ENCODE measurements around the gene PI4KA. TPM values are rescaled to one million over a fixed set of nuclear protein-coding genes. Genes with fewer than 3 reads are reported as not detected.

PI4KA gene
- total RNA-seq, 1 experiment from 2014 or later: 13.0 TPM

DNA sequence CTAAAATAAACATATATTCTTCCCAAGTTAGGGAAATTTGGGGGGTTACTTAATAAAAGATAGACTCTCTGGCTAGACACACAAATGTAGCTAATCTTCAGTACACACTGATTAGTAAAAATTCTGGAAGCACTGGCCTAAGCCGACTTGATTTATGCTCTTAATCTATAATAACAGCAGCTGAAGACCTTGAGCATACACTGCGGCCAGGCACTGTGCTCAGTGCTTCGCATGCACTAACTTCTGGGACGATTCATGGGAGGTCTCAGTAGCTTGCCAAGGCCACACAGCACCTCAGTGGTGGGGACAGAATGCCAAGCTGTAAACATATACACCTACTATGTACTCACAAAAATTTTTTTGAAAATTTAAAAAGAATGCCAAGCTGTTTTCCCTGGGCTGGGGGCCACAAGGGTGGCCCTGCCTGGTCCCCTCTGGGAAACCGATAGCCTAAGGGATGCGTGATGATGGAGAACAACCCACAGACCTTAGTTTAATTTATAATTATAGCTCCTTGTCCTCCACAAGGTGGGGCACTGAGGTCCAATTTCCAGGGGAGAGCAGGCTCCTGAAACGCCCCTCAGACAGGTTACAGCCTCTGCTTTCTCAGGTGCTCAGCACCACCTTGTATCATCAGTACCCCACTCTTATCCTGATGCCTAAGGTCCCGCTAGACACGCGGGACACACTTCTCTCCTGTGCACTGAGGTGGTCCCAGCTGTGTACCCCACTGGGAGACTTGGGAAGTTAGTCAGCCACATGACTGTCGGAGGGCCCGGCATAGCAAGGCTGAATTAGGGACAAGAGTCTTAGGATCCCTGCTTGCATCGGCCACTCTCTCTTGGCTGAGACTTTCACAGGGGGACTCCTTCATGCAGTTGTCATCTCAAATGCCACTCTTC, 64.6 kb downstream of the PI4KA start:
- DNase-seq (ENCODE audit: low read depth): no peak

DNA sequence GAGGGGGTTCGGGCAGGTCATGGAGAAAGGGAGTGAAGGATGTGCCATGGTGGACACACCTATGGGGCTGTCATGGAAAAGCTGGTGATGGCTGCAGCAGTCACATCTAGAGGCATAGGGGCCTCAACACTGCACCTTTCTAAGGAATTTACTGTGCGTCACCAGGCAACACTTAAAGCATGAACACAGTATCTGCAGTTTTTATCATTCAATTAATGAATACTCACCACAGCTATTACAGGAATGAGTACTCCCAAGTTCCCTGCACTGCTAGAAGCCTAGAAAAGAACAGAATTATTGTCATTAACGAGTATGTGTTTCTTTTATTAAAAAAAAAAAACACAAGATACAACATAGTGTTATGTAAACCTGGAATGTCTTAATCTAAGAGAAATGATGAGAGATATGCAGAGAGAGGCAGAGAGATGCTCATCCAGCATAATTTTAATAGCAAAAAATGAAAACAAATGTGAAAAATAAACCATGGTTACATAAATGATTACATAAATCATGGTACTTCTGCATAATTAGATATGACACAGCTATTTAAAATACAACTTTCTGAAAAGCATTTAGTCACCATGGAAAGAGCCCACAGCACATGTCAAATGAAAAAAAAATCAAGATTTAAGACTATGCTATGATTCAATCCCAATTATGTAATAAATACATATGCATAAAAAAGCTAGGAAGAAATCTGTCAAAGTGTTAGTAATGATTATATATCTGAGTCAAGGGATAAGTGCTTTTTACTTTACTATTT, 65.5 kb downstream of the PI4KA start:
- no peak for DNase-seq (ENCODE audit: low read depth)

DNA sequence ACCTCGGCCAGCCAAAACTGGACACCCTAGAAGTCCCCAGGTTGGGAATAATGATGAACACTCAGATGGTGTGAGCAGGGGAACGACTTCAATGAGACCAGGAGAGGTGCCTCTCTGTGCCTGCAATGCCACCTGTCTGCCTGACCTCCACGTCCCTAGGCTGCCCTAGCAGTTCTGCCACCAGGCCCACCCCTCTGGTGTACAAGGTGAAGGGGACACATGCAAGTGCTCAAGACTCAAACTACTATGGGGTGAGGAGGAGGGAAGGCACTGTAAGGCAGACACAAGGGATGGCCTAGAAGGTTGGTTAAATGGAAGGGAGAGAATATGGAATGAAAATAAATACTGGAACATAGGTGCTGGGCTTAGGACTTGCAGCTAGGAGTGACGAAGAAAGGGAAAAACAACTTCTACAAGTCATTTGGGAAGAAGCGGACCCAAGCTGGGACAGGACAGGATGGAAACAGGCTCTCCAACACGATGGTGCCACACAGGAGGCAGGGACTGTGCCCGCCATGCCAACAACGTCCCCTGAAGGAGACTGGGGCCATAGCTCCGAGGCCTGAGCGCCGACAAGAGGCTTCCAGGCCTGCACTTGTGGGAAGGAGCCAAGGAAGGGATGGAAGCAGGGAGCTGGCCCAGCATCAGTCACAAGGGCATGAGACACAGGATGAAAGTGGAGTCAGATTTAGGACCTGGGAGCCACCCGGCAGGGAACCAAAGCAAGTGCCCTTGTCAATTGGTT, 66.2 kb downstream of the PI4KA start:
- DNase-seq (ENCODE audit: low read depth): no peak

DNA sequence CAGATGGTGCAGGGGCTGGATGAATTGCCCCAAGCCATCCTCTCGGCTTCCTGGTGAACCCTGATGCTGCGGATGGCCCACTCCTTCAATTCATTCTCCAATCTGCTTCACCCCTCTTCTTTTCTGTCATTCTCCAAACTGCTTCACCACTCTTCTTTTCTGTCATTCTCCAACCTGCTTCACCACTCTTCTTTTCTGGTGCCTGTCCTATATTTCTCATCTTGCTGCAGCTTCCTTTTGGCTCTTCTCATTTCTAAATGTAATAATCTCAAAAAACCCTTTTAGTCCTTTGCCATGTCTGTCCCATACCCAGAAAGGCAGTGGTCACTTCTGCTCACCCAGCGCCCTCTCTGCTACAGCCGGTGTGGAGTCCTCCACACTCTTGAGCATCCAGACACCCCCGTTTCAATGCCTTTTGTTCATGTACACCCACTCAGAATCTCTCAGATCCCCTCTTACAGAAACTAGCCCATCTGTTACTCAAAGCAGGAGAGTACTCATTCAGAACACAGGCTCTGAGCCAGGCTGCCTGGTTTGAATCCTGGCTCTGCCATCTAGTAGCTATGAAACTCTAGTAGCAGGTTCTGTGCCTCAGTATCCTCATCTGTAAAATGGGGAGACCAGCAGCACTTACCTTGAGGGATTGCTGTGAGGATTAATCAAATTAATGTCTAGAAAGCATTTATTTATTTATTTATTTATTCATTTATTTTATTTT, 69.8 kb downstream of the PI4KA start:
- no peak for DNase-seq (ENCODE audit: low read depth)

DNA sequence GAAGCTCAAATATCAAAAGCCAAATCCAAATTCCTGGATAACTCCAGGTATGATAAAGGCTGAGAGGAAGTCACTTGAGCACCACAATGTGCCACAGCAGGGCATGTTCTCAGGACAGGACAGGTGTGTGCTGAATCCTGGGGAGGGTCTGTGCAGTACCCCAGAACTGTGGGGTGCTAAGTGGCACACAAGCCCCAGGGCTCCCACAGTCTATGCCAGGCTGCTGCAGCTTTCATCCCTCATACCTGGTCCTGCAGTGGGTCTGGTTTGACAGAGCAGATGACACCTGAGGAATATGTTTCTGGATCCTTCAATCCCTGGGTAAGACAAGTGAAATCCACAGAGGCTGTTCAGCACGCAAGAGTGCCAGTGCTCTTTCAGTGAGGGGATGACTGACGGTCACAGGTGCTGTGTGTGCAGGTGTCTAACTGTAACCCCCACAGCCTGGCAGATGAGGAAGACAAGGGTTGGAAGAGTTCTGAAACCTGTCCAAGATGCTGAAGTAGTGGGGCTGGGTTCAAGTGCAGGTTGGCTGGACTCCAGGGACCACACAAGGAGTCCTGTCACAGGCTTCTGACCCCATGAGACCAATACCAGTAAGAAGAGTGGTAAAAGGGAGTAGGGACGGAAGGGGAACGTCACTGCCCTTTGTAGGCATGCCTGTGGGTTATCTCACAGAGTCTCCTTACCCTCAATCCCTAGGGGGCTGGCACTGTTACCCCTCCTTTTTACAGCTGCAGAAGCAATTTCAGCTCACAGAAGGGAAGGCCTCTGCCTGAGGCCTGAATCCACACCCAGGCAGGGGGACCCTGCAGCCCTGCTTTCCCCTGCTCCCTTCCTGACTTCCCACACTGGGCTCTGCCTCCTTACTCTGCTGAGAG, 70.6 kb downstream of the PI4KA start:
- no peak for DNase-seq (ENCODE audit: low read depth)

DNA sequence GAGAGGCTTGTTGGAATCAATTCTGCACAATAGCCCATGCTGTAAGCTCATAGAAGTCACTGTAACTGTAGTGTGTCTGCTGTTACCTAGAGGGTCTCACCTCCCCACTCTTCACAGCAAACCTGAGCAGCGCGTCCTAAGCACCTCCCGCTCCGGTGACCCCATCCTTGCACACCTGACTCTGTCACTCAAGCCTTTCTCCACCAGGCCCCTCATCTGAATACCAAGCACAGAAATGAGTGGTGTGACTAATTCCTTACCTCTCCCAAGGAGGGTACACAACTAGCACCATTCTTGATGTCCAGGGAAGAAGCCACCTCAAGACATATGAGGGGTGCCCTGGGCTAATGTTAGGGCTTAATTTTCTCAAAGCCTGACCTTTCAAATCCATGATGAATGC, 71.4 kb downstream of the PI4KA start:
- DNase-seq (ENCODE audit: low read depth): no peak

DNA sequence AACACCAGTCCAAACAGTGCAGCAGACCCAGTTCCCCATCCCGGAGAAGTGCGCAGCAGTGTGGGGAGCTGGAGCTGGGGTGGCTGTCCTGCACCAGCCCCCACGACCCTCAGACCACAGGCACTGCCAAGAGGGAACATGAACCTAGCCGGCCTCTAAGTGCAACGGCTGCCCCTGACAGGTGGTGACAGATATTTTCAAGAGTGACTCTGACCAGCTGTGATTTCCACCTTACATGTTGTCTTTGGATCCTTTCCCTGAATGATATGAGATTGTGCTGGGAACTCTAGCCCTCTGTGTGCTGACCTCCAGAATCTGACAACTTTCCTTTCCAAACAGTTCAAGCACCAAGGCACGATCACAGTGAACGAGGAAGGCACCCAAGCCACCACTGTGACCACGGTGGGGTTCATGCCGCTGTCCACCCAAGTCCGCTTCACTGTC, 72.1 kb downstream of the PI4KA start:
- DNase-seq (ENCODE audit: low read depth): no peak

DNA sequence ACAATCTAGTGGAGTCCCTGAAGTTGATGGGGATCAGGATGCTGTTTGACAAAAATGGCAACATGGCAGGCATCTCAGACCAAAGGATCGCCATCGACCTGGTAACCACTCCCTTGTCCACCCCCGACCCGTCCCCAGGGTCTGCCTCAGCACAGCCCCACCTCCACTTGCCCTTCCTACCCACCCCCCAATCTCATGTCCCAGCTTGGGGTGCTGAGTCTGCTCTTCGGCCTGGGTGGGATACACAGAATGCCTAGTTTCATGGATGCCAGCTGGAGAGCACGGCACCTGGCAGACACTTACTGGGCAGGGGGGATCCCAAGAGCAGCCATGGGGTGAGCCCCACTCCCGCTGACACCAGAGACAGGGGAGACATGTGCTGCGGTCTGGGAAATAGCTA, 72.6 kb downstream of the PI4KA start:
- DNase-seq (ENCODE audit: low read depth): no peak

DNA sequence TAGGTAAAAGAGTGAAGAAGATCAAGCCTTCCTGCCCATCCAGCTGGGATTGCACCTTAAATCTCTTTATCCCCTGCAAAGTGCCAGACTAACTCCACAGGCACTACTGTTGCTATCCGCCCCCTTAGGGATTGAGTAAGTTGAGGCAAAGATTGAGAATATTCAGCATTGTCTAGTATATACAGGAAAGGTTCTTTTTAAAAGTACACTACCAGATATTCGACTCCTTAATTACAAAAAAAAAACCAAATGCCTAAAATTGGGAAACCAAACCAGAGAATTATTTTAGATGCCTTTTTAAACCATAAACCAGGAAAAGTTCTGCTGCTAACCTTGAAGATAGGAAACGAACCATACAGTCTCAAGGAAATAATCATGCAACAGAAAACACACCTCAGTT, 73.2 kb downstream of the PI4KA start:
- no peak for DNase-seq (ENCODE audit: low read depth)

DNA sequence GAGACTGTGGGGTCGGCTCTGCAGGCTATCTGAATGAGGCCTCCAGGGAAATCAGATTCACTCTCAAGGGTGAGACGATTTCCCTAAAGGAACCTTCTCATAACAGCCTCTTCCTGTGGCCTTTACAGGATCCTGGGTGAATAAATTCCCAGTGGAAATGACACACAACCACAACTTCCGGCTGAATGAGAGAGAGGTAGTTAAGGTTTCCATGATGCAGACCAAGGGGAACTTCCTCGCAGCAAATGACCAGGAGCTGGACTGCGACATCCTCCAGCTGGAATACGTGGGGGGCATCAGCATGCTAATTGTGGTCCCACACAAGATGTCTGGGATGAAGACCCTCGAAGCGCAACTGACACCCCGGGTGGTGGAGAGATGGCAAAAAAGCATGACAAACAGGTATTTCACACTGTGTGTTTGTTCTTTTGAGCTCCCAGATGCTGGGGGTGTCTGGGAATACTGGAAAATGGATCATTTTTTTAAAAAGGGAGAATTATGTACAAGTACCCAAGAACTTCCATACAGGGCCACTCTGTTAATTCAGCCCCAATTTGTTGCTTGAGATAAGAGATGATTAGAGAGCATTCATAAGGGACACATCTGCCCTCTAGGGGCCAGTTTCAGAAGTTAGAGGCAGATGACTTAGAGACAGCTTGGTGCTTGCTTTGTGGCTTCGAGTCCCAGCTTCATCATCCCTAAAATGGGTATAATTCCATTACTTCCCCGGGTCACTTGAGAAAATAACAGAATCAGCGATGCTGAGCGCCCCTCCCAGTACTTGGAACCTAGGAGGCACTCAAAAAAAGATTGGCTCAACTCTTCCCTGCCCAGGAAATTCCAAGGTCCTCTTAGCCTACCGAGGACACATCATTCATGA, 74.5 kb downstream of the PI4KA start:
- DNase-seq (ENCODE audit: low read depth): peak; percentile 74

DNA sequence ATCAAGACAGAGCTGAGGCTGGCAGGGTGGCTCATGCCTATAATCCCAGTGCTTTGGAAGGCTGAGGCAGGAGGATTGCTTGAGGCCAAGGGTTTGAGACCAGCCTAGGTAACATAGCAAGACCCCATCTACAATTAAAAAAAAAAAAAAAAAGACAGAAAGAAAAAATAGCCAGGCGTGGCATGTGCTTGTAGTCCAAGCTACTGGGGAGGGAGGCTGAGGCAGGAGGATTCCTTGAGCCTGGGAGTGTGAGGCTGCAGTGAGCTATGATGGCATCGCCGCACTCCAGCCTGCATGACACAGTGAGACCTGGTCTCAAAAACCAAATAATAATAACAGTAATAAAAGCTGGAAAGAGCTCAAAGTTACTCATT, 75.3 kb downstream of the PI4KA start:
- no peak for DNase-seq (ENCODE audit: low read depth)

DNA sequence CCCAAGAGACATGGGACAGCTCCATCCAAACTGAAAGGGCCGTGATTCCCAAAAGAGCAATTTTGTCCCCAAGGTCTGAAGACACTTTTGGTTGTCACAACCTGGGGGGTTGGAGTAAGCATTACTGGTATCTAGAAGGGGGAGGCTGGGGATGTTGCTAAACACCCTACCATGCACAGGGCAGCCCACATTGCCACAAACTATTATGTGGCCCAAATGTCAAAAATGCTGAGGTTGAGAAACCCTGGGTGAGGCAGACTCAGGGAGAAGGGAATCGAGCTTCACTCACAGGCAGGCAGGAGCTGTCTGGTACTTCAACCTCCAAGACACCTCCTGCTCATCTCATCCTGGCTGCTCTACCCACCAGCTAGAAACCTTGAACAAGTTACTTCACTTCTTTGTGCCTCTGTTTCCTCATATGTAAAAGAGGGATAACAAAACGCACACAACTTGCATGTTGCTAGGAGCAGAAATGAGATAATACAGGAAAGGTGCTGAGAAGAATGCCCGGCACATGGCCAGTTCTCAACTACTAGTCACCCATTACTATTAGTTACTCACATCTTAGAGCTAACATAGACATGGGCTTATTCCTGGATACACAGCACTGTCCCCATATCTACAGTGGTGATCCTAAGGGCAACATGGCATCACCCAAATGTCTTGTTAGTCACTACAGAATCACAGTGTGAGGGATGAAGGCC, 75.9 kb downstream of the PI4KA start:
- no peak for DNase-seq (ENCODE audit: low read depth)

DNA sequence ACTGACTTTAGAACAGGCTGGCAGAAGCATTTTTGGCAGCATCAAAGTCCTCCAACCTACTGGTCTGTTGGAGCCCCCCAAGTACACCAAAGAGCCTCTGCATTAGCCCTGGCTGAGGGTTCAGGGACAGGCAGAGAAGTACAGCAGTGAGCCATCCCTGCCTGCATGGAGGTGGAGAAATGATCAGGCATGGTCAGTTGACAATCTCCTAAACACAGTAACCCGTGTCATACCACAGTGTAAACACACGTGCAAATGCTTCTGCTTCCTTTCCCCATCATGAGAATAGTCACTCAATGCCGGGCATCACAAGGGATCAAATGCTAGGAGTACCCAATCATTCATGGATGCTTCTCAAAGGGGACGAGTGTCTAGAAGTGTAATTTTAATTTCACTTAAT, 76.5 kb downstream of the PI4KA start:
- no peak for DNase-seq (ENCODE audit: low read depth)

DNA sequence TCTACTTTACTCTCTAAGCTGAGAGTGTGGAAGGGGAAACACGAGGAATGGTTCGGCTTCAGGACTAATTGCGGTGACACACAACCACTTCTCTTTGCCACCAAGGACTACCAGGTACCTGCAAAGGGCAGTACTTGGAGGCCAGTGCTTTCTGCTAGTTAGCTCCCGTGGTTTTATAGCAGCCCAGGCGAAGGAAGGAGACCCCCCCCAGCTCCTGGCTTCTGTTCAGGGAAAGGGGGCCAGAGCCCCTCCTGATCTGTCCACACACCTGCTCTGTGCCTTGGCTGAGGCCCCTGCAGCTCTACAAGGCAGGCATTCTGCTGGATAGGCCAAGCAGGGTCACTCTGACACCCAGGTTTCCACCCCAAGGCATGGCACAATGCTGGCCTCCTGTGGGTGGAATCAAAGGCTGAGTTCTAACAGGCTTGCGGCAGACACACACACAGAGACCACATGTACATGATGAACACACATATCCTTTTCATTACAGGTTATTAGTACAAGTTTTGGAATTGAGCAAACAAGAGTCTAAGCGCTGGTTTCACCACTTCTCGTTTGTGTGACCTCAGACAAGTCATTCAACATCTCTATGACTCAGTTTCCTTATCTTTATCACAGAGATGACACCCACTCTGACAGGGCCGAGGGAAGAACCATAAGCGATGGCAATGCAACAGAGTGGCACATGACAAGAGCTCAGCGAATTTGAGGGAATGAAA, 77.2 kb downstream of the PI4KA start:
- DNase-seq (ENCODE audit: low read depth): no peak

DNA sequence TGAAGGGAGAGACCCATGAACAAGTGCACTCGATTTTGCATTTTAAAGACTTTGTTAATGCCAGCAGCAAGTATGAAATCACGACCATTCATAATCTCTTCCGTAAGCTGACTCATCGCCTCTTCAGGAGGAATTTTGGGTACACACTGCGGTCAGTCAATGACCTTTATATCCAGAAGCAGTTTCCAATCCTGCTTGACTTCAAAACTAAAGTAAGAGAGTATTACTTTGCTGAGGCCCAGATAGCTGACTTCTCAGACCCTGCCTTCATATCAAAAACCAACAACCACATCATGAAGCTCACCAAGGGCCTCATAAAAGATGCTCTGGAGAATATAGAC, 78.8 kb downstream of the PI4KA start:
- DNase-seq (ENCODE audit: low read depth): peak; percentile 61

DNA sequence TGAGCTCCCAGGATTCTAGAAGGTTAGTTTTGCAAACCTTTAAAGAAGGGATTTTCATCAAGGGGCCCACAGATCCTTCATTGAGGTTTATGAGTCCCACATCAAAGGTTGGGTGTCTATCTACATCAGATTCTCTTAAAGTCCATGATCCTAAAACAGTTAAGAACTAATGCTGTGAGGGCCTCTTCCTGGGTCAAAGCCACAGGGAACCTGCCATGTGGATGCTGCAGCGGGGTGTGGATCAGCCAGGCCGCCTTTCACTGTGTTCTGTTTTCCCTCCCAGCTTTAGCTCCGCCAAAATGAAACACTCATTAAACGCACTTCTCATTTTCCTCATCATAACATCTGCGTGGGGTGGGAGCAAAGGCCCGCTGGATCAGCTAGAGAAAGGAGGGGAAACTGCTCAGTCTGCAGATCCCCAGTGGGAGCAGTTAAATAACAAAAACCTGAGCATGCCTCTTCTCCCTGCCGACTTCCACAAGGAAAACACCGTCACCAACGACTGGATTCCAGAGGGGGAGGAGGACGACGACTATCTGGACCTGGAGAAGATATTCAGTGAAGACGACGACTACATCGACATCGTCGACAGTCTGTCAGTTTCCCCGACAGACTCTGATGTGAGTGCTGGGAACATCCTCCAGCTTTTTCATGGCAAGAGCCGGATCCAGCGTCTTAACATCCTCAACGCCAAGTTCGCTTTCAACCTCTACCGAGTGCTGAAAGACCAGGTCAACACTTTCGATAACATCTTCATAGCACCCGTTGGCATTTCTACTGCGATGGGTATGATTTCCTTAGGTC, 79.4 kb downstream of the PI4KA start:
- DNase-seq (ENCODE audit: low read depth): no peak

DNA sequence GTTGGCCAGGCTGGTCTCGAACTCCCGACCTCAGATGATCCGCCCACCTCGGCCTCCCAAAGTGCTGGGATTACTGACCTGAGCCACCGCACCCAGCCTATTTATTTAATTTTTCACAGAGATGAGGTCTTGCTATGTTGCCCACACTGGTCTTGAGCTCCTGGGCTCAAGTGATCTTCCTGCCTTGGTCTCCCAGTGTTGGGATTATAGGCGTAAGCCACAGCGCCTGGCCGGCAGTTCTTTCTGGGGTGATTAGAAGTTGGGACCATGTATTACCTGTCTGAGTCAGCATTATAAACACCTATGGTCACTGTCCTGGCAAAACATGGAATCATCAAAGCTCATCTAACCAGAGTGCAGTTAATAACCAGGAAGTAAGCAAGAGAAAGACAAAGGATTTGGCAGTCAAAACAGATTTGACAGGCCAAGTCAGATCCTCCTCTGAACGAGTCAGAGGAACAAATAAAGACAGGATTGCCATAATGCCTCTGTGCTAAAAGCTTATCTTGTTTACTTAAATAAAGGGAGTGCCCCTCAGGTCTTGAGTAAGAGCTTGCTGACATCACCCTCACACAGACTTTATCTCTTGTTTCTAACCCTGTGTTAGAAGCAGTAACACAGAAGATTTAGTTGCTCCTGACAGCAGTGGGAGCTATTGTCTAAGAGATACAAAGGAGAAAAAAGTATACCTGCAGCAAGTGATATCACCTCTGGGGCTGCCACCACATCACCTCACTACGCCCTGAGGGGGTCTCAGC, 81.0 kb downstream of the PI4KA start:
- peak; percentile 83 for DNase-seq (ENCODE audit: low read depth)

Measured in Daoy (cell line).